K562 (cell line): ENCODE results near the gene ADD3. TPM values are rescaled to one million over a fixed set of nuclear protein-coding genes. Genes with fewer than 3 reads are reported as not detected.

ENCODE experiments used
- ATAC-seq: fragments of 200-7000 bp; cut with Tn5 transposase; 3 replicates; pipeline ENCODE4 v1.9.1; 2020; ENCODE audit warnings: moderate library complexity
- BruUV-seq: library from RNA; stranded (reverse); fragments of 400-500 nt; replicated peaks from 2 replicates; lab custom pipeline; 2021; lab: Mats Ljungman, UMichigan
- CTCF ChIA-PET: fragments of 300-600 bp; formaldehyde crosslinking; extraction: SDS; loops from one replicate; lab custom pipeline; 2021; ENCODE audit warnings: low intra/inter-chr PET ratio; lab: Yijun Ruan, JAX
- POLR2A ChIA-PET: fragments of 300-600, 350-650 bp; sonication (Branson Sonifier 250); formaldehyde crosslinking; extraction: SDS; loops from one replicate; lab custom pipeline; 2021; ENCODE audit warnings: antibody characterized with exemption, inconsistent platforms; lab: Yijun Ruan, JAX
- DNase-seq, 4 experiments: peaks; one replicate each; pipeline versions ENCODE4 v3.0.0 to v3.0.0-alpha.2; 2011 to 2018; ENCODE audit warnings: low spot score in 3 of 4, mixed read lengths in 3 of 4; ENCODE audit errors: extremely low read depth in 1 of 4
- FAIRE-seq: peaks from 2 replicates; lab custom pipeline; 2011; peaks lifted over from hg19 to GRCh38; lab: Jason Lieb, UNC
- H2AFZ ChIP-seq: 2 replicates; pipeline ENCODE4 v1.6.0; 2011; ENCODE audit warnings: low read depth, low read length, control low read depth, inconsistent platforms
- H3K27ac ChIP-seq: fragments of 200-600 bp; 3 replicates; pipeline ENCODE4 v1.8.0; 2011; ENCODE audit warnings: low read depth, mild to moderate bottlenecking, control low read depth, inconsistent platforms, low read length, moderate library complexity, mixed read lengths; ENCODE audit errors: extremely low read depth
- H3K27me3 ChIP-seq, 2 experiments: fragments of 300-600 bp in 1 of 2; 2 replicates in 1 of 2; 3 replicates in 1 of 2; pipeline versions ENCODE4 v1.6.0 to v1.8.0; 2011; ENCODE audit warnings: inconsistent platforms in 2 of 2, low read length in 2 of 2, mild to moderate bottlenecking in 1 of 2, mixed read lengths in 1 of 2, moderate library complexity in 1 of 2; ENCODE audit not compliant: control insufficient read depth in 2 of 2, insufficient read depth in 2 of 2
- H3K36me3 ChIP-seq: fragments of 300-600 bp; 3 replicates; pipeline ENCODE4 v1.8.0; 2011; ENCODE audit warnings: mild to moderate bottlenecking, low read length, inconsistent platforms; ENCODE audit not compliant: control insufficient read depth, insufficient read depth
- H3K4me1 ChIP-seq, 2 experiments: fragments of 200-600 bp in 1 of 2; replicated peaks in 1 of 2; 2 replicates in 1 of 2; 3 replicates in 1 of 2; pipeline versions ENCODE4 v1.5.1 to v1.8.0; 2011; ENCODE audit warnings: inconsistent platforms in 2 of 2, low read length in 2 of 2, mild to moderate bottlenecking in 1 of 2, mixed read lengths in 1 of 2, moderate library complexity in 1 of 2; ENCODE audit not compliant: control insufficient read depth in 2 of 2, insufficient read depth in 2 of 2
- H3K4me2 ChIP-seq: 2 replicates; pipeline ENCODE4 v1.6.1; 2011; ENCODE audit warnings: low read length, control low read depth, inconsistent platforms, mixed read lengths; ENCODE audit not compliant: insufficient read depth
- H3K4me3 ChIP-seq: fragments of 200-600 bp; sonication (generic), shearing (Covaris generic); 2 replicates; pipeline ENCODE4 v1.5.1; 2016; ENCODE audit warnings: control low read depth, inconsistent platforms
- H3K79me2 ChIP-seq: fragments of 200-600 bp; 3 replicates; pipeline ENCODE4 v1.8.0; 2011; ENCODE audit warnings: low read length, inconsistent platforms; ENCODE audit not compliant: control insufficient read depth, insufficient read depth
- H3K9ac ChIP-seq, 2 experiments: 2 replicates each; pipeline versions ENCODE4 v1.6.0 to v1.6.1; 2011; ENCODE audit warnings: low read depth in 2 of 2, low read length in 2 of 2, control low read depth in 1 of 2, inconsistent platforms in 1 of 2, mild to moderate bottlenecking in 1 of 2, mixed read lengths in 1 of 2; ENCODE audit not compliant: insufficient read depth in 1 of 2
- H3K9me1 ChIP-seq: one replicate; pipeline ENCODE4 v1.6.0; 2011; ENCODE audit warnings: inconsistent platforms, mild to moderate bottlenecking, low read length, moderate library complexity; ENCODE audit not compliant: control insufficient read depth, insufficient read depth
- H3K9me3 ChIP-seq: replicated peaks from 2 replicates; pipeline ENCODE4 v1.5.1; 2011; ENCODE audit warnings: low read depth, low read length, inconsistent platforms; ENCODE audit not compliant: control insufficient read depth, insufficient read depth
- H4K20me1 ChIP-seq: replicated peaks from 2 replicates; pipeline ENCODE4 v1.6.1; 2011; ENCODE audit warnings: low read length, inconsistent platforms, mixed read lengths; ENCODE audit not compliant: control insufficient read depth, insufficient read depth
- ADNP ChIP-seq: fragments of 200-800 bp; sonication (Bioruptor generic); IDR thresholded peaks from 2 replicates; pipeline ENCODE4 v1.6.1; 2016; ENCODE audit warnings: missing genetic modification characterization, missing compliant biosample characterization
- ARHGAP35 ChIP-seq: fragments of 450-650 bp; IDR thresholded peaks from 2 replicates; pipeline ENCODE4 v1.6.1; 2018; ENCODE audit not compliant: partially characterized antibody
- CTBP1 ChIP-seq: fragments of 450-650 bp; IDR thresholded peaks from 2 replicates; pipeline ENCODE4 v1.6.1; 2016; ENCODE audit warnings: borderline replicate concordance
- EP400 ChIP-seq: fragments of 450-650 bp; IDR thresholded peaks from 2 replicates; pipeline ENCODE4 v1.6.1; 2017; ENCODE audit warnings: antibody characterized with exemption, mild to moderate bottlenecking, moderate library complexity
- FOXJ3 ChIP-seq: sonication (generic); formaldehyde crosslinking; IDR thresholded peaks from 2 replicates; pipeline ENCODE4 v1.4.0; 2020; ENCODE audit warnings: mild to moderate bottlenecking, missing genetic modification reagents
- HDAC2 ChIP-seq: fragments of 450-650 bp; IDR thresholded peaks from 2 replicates; pipeline ENCODE4 v1.6.1; 2016; ENCODE audit warnings: mild to moderate bottlenecking
- HMBOX1 ChIP-seq: sonication (generic); IDR thresholded peaks from 2 replicates; pipeline ENCODE4 v1.6.1; 2016
- KDM1A ChIP-seq, 2 experiments: fragments of 450-650 bp; IDR thresholded peaks; 2 replicates each; pipeline ENCODE4 v1.6.1; 2016; ENCODE audit warnings: mild to moderate bottlenecking in 2 of 2
- LCOR ChIP-seq: sonication (generic); formaldehyde crosslinking; IDR thresholded peaks from 2 replicates; pipeline ENCODE4 v1.8.0; 2022; ENCODE audit warnings: mild to moderate bottlenecking, missing genetic modification reagents
- SRF ChIP-seq, 2 experiments: fragments of 250-450, 450-650 bp in 1 of 2; sonication (Bioruptor Pico) in 1 of 2; sonication (generic) in 1 of 2; formaldehyde crosslinking; IDR thresholded peaks; 2 replicates each; pipeline versions ENCODE4 v1.5.0 to v1.5.1; 2020 to 2022; ENCODE audit warnings: mild to moderate bottlenecking in 1 of 2, missing genetic modification reagents in 1 of 2
- TFE3 ChIP-seq: fragments of 450-650 bp; formaldehyde crosslinking; IDR thresholded peaks from 2 replicates; pipeline ENCODE4 v1.4.0; 2020; ENCODE audit warnings: mild to moderate bottlenecking, mixed read lengths
- VEZF1 ChIP-seq: fragments of 200-800 bp; sonication (Bioruptor generic); IDR thresholded peaks from 2 replicates; pipeline ENCODE4 v1.6.1; 2017; ENCODE audit warnings: missing genetic modification characterization, missing compliant biosample characterization
- WGBS: fragments of 100-300 bp; shearing (Covaris generic); methylation state at CpG from one replicate; pipeline ENCODE4 v1.1.6; 2016; ENCODE audit warnings: low coverage, mixed read lengths; ENCODE audit not compliant: insufficient coverage; ENCODE audit errors: missing lambda C conversion rate; 5-methylcytosine and 5-hydroxymethylcytosine counted together
- in situ Hi-C: fragments of 300-500 bp; cut with MboI; formaldehyde crosslinking; loops from 4 replicates; pipeline ENCODE4 v1.15.0; 2018; ENCODE audit warnings: inconsistent platforms, mixed read lengths
- intact Hi-C: fragments of 100-400 bp; cut with micrococcal nuclease; formaldehyde crosslinking; loops from 2 replicates; pipeline ENCODE4 v1.14.2; 2022
- polyA plus RNA-seq, 8 experiments: library from polyadenylated mRNA; depleted of rRNA in 4 of 8; stranded (reverse) in 5 of 8; unstranded in 3 of 8; fragments of >200 nt; fragmentation: Nextera tagmentation in 2 of 8; fragmentation: Illumina TruSeq in 1 of 8; extraction: Ambion mirVana in 2 of 8; extraction: Trizol in 1 of 8; gene quantifications; 2 replicates each; pipeline versions ENCODE4 v1.2.1 to v1.2.3, GENCODE V29; 2011 to 2014; ENCODE audit warnings: inconsistent platforms in 1 of 8, missing spikeins in 1 of 8
- total RNA-seq, 7 experiments: library from RNA; depleted of rRNA in 6 of 7; stranded (reverse); fragments of >200 nt in 6 of 7; fragmentation: Illumina TruSeq in 2 of 7; extraction: Trizol in 2 of 7; gene quantifications; 2 replicates each; pipeline versions ENCODE4 v1.2.1 to v1.2.3, GENCODE V29; 2011 to 2021; ENCODE audit warnings: low replicate concordance in 1 of 7

ADD3 gene
- total and polyA plus RNA-seq, 9 of the 15 experiments (the other 6 are each of a cell fraction or from before 2014, with no cell fraction given): 13.2 to 125 (median 31.7) TPM

GRCh38 chr10:110067960-110068770 is 60.4 kb downstream of the ADD3 start:
- Histone ChIP-seq H3K9ac (no peak overlapping the region), H3K9me3 (no peaks in the 10 kb centered on the region), H2AFZ (no peak overlapping the region), H3K4me3 (no peak overlapping the region), H3K4me2 (no peak overlapping the region), H3K4me1 (peaks cover 4 to 30% of the 10 kb centered on the region in 2 experiments), H3K27me3 (no peaks in the 10 kb centered on the region), H3K36me3 (no peaks in the 10 kb centered on the region), H3K27ac (peak overlapping the region; percentile 45; the same call in 1 of the 3 replicates), H4K20me1 (no peaks in the 10 kb centered on the region), H3K9me1 (no peaks in the 10 kb centered on the region), H3K79me2 (peaks cover 32% of the 10 kb centered on the region)
- ChIA-PET POLR2A (interaction anchor here (0.7 to 2.0 kb wide), 9 partner anchors 9 to 158 kb away, joined by 3 to 8 read pairs (median 3); no protein-coding TSS in a partner anchor), CTCF (no interaction called here)
- DNase-seq (peak; percentile 65 to 89 (median 72)), ATAC-seq (peak; percentile 95), FAIRE-seq (peak; percentile 89)
- BruUV-seq: no TSS peak
- intact Hi-C loops (no loop called here), in situ Hi-C loops (no loop called here)
- 9% methylated on average over 4 of the region's 5 CpGs for WGBS
- TF ChIP-seq KDM1A (IDR thresholded peaks at IDR 0.05) (peak; percentile 82 to 85), HDAC2 (peak; percentile 66; the same call in 1 of the 2 replicates), TFE3 (CRISPR knock-in tag) (no peak), VEZF1 (CRISPR knock-in tag) (peak; percentile 85), EP400 (peak; percentile 30; the same call in 1 of the 2 replicates), FOXJ3 (CRISPR knock-in tag) (no peak), SRF (CRISPR knock-in tag; IDR thresholded peaks at IDR 0.05) (no peak), ARHGAP35 (no peak), LCOR (0 out of 2 replicates have a peak, but pooled peaks have one; percentile 40), CTBP1 (peak; percentile 85), ADNP (tag) (no peak), HMBOX1 (peak; percentile 52; the same call in 1 of the 2 replicates)
